CD14-positive monocyte (primary cell): ENCODE results near the gene GUCA1A. TPM values are rescaled to one million over a fixed set of nuclear protein-coding genes. Genes with fewer than 3 reads are reported as not detected.
A peak's percentile ranks its signal among the peaks of the same experiment; 100 is the strongest.

Experiments
- DNase-seq, 3 donors: peaks; one replicate each; pipeline ENCODE4 v3.0.0-alpha.2; 2011 to 2022
- H2AFZ ChIP-seq: 2 replicates; pipeline ENCODE4 v1.6.0; 2012; ENCODE audit warnings: mild to moderate bottlenecking, low read depth, low read length, inconsistent platforms; ENCODE audit not compliant: insufficient read depth, poor library complexity, severe bottlenecking
- H3K27ac ChIP-seq, 2 donors: 1 replicate in 1 of 2; 2 replicates in 1 of 2; pipeline ENCODE4 v1.5.1; 2012 to 2013; ENCODE audit warnings: low read length in 2 of 2, control low read depth in 1 of 2, inconsistent platforms in 1 of 2, low read depth in 1 of 2, mild to moderate bottlenecking in 1 of 2
- H3K27me3 ChIP-seq, 2 donors: one replicate each; pipeline versions ENCODE4 v1.6.0 to v1.6.1; 2011 to 2013; ENCODE audit warnings: low read length in 2 of 2; ENCODE audit not compliant: control insufficient read depth in 2 of 2, insufficient read depth in 2 of 2
- H3K36me3 ChIP-seq, 2 donors: replicated peaks in 1 of 2; 1 replicate in 1 of 2; 2 replicates in 1 of 2; pipeline versions ENCODE4 v1.5.1 to v1.6.1; 2012 to 2013; ENCODE audit warnings: low read length in 2 of 2, control low read depth in 1 of 2, inconsistent platforms in 1 of 2, mild to moderate bottlenecking in 1 of 2; ENCODE audit not compliant: insufficient read depth in 2 of 2, control insufficient read depth in 1 of 2
- H3K4me1 ChIP-seq, 2 donors: 1 replicate in 1 of 2; 2 replicates in 1 of 2; pipeline versions ENCODE4 v1.5.1 to v1.6.1; 2012 to 2013; ENCODE audit warnings: low read length in 2 of 2, control low read depth in 1 of 2, inconsistent platforms in 1 of 2, mild to moderate bottlenecking in 1 of 2, moderate library complexity in 1 of 2; ENCODE audit not compliant: insufficient read depth in 2 of 2, control insufficient read depth in 1 of 2
- H3K4me2 ChIP-seq: replicated peaks from 2 replicates; pipeline ENCODE3; 2012; ENCODE audit warnings: low read length, moderate library complexity, mild to moderate bottlenecking; ENCODE audit not compliant: poor library complexity, severe bottlenecking; ENCODE audit errors: extremely low read depth
- H3K4me3 ChIP-seq, 3 experiments: fragments of 200-600 bp in 1 of 3; sonication (generic) in 1 of 3; replicated peaks in 1 of 3; 1 replicate in 2 of 3; 2 replicates in 1 of 3; pipeline ENCODE4 v1.5.1; 2011 to 2013; ENCODE audit warnings: low read length in 3 of 3, mild to moderate bottlenecking in 3 of 3, control low read depth in 2 of 3, low read depth in 2 of 3, inconsistent platforms in 1 of 3, moderate library complexity in 1 of 3
- H3K79me2 ChIP-seq: 2 replicates; pipeline ENCODE4 v1.6.0; 2012; ENCODE audit warnings: mild to moderate bottlenecking, control low read depth, inconsistent platforms, low read length, moderate library complexity; ENCODE audit not compliant: insufficient read depth
- H3K9ac ChIP-seq: 2 replicates; pipeline ENCODE4 v1.6.0; 2017; ENCODE audit warnings: low read length, mild to moderate bottlenecking; ENCODE audit not compliant: insufficient read depth, poor library complexity, severe bottlenecking
- H3K9me3 ChIP-seq, 2 donors: replicated peaks in 1 of 2; 1 replicate in 1 of 2; 2 replicates in 1 of 2; pipeline versions ENCODE4 v1.5.1 to v1.6.1; 2012 to 2013; ENCODE audit warnings: low read length in 2 of 2, control low read depth in 1 of 2; ENCODE audit not compliant: control insufficient read depth in 1 of 2, insufficient read depth in 1 of 2
- H4K20me1 ChIP-seq: 2 replicates; pipeline ENCODE4 v1.6.0; 2012; ENCODE audit warnings: mild to moderate bottlenecking, low read length, control low read depth, moderate library complexity; ENCODE audit not compliant: insufficient read depth
- H3K27ac Mint-ChIP-seq, 7 donors: one replicate each; pipeline ENCODE4 v1.8.0; 2020; ENCODE audit warnings: mild to moderate bottlenecking in 7 of 7, mixed read lengths in 7 of 7, moderate library complexity in 6 of 7, inconsistent platforms in 2 of 7
- H3K27me3 Mint-ChIP-seq, 3 donors: one replicate each; pipeline ENCODE4 v1.8.0; 2021 to 2022; ENCODE audit warnings: low read depth in 3 of 3, mild to moderate bottlenecking in 3 of 3, mixed read lengths in 3 of 3, moderate library complexity in 3 of 3, inconsistent platforms in 1 of 3
- H3K36me3 Mint-ChIP-seq, 2 donors: one replicate each; pipeline ENCODE4 v1.8.0; 2020; ENCODE audit warnings: mixed read lengths in 2 of 2, inconsistent platforms in 1 of 2, mild to moderate bottlenecking in 1 of 2
- H3K4me1 Mint-ChIP-seq: one replicate; pipeline ENCODE4 v1.8.0; 2020; ENCODE audit warnings: mild to moderate bottlenecking, mixed read lengths
- H3K4me3 Mint-ChIP-seq, 2 donors: one replicate each; pipeline ENCODE4 v1.8.0; 2020; ENCODE audit warnings: mild to moderate bottlenecking in 2 of 2, mixed read lengths in 2 of 2, moderate library complexity in 1 of 2
- H3K9me3 Mint-ChIP-seq, 7 donors: one replicate each; pipeline ENCODE4 v1.8.0; 2020 to 2022; ENCODE audit warnings: mixed read lengths in 7 of 7, mild to moderate bottlenecking in 6 of 7, moderate library complexity in 6 of 7, inconsistent platforms in 2 of 7
- WGBS: methylation state at CpG from one replicate; pipeline ENCODE4 v1.1.5; 2013; ENCODE audit warnings: missing lambda C conversion rate; ENCODE audit not compliant: insufficient coverage; 5-methylcytosine and 5-hydroxymethylcytosine counted together
- intact Hi-C, 2 donors: fragments of 100-400 bp; cut with micrococcal nuclease; formaldehyde crosslinking; loops; one replicate each; pipeline versions ENCODE4 v1.15.0 to v1.15.1; 2023
- polyA plus RNA-seq, 3 donors: library from polyadenylated mRNA; depleted of rRNA in 1 of 3; unstranded in 2 of 3; stranded (reverse) in 1 of 3; fragments of 300-500 nt in 2 of 3; fragments of >200 nt in 1 of 3; fragmentation: Illumina TruSeq in 2 of 3; gene quantifications; 1 replicate in 2 of 3; 2 replicates in 1 of 3; pipeline ENCODE4 v1.2.3, GENCODE V29; 2012 to 2021
- TF ChIP-seq, protein P1 (sequence below): fragments of 200-600 bp; IDR thresholded peaks from one replicate; pipeline ENCODE4 v1.8.0; 2022; ENCODE audit warnings: antibody characterized with exemption, mild to moderate bottlenecking

Gene GUCA1A
- polyA plus RNA-seq, 3 donors: not detected

DNA sequence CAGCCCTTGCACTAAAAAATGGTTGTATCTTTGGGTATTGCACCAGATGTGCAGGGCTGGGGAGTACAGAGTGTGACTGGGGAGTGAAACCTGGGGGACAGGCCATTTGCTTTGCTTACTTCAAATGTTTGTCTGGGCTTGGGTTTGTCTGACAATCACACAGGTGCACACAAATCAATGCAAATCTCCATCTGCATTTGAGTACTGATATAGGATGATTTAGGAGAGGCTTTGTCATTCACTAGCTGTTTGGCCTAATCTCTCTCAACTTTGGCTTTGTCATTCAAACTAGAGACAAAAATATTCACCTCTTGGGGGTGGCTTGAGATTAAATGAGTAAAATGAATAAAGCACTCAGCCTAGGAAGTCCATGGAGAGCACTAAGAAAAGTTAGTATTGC lies 3.8 kb downstream of the GUCA1A start:
- Histone ChIP-seq H3K27ac (no peak overlapping the region), H3K79me2 (no peaks in the 10 kb centered on the region), H4K20me1 (no peaks in the 10 kb centered on the region), H3K9ac (no peak overlapping the region), H2AFZ (no peak overlapping the region), H3K4me3 (no peak overlapping the region), H3K9me3 (no peaks in the 10 kb centered on the region), H3K36me3 (no peaks in the 10 kb centered on the region), H3K4me1 (peaks cover 0 to 3% of the 10 kb centered on the region in 2 donors), H3K27me3 (no peaks in the 10 kb centered on the region), H3K4me2 (no peak overlapping the region)
- intact Hi-C loops: no loop called here
- Mint-ChIP-seq H3K27me3 (peaks cover 4 to 9% (median 5%) of the 10 kb centered on the region in 3 donors), H3K9me3 (no peaks in the 10 kb centered on the region), H3K27ac (no peak overlapping the region), H3K4me1 (peaks cover 8% of the 10 kb centered on the region), H3K4me3 (no peak overlapping the region), H3K36me3 (no peaks in the 10 kb centered on the region)
- DNase-seq: no peak
- TF ChIP-seq, protein P1, sequence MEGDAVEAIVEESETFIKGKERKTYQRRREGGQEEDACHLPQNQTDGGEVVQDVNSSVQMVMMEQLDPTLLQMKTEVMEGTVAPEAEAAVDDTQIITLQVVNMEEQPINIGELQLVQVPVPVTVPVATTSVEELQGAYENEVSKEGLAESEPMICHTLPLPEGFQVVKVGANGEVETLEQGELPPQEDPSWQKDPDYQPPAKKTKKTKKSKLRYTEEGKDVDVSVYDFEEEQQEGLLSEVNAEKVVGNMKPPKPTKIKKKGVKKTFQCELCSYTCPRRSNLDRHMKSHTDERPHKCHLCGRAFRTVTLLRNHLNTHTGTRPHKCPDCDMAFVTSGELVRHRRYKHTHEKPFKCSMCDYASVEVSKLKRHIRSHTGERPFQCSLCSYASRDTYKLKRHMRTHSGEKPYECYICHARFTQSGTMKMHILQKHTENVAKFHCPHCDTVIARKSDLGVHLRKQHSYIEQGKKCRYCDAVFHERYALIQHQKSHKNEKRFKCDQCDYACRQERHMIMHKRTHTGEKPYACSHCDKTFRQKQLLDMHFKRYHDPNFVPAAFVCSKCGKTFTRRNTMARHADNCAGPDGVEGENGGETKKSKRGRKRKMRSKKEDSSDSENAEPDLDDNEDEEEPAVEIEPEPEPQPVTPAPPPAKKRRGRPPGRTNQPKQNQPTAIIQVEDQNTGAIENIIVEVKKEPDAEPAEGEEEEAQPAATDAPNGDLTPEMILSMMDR: no peak

DNA sequence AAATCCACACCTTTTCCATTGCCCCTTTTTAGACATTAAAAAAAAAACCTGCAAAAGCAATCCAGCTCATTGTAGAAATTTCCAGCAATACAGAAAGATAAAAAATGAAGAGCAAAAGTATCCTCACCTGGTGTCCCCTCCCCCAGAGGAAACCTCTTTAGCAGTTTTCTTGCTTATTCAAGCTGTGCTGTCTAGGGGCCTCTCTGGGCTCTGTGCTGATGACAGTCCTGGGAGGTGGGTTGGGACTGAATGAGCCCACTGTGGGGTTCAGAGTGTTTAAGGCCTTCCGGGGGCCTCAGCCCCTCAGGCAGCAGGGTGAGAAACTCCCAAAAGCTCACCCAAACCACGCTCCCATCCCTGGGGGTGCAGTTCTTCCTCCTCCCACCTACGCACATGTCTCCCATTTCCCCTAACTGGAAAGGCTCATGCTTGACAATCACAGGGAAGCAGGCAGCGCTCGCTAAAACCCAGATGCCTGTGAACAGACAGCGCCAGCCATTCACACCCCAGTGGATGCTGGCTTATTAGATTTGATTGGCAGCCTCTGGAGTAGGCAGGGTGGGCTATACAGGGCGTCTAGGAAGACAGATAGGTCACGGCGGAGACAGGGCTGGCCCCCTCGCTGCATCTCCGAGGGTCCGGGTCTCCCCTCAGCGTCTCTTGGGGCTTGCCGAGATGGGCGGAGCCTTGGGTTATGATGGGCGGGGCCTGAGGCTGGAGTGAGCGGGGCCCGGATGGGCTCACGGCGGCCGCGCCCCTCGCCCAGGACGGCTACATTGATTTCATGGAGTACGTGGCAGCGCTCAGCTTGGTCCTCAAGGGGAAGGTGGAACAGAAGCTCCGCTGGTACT lies 4.6 kb downstream of the GUCA1A start:
- no peaks in the 10 kb centered on the region for H3K27me3 ChIP-seq
- peak overlapping the region; percentile 28 for H3K4me2 ChIP-seq
- no peaks in the 10 kb centered on the region for H4K20me1 ChIP-seq
- Mint-ChIP-seq H3K36me3 (no peaks in the 10 kb centered on the region), H3K27ac (no peak overlapping the region), H3K4me1 (peaks cover 8% of the 10 kb centered on the region), H3K9me3 (no peaks in the 10 kb centered on the region), H3K4me3 (peak overlapping the region in 1 of 2 donors; percentile 12), H3K27me3 (peaks cover 3 to 9% (median 5%) of the 10 kb centered on the region in 3 donors)
- H3K9ac ChIP-seq: no peak overlapping the region
- H3K4me3 ChIP-seq: no peak overlapping the region
- no peaks in the 10 kb centered on the region for H3K36me3 ChIP-seq
- 21% methylated on average over 24 of the region's 27 CpGs for WGBS
- DNase-seq: no peak
- H2AFZ ChIP-seq: peak overlapping the region; percentile 54
- no peaks in the 10 kb centered on the region for H3K9me3 ChIP-seq
- H3K4me1 ChIP-seq: peaks cover 0 to 3% of the 10 kb centered on the region in 2 donors
- TF ChIP-seq, protein P1: no peak
- no peak overlapping the region for H3K27ac ChIP-seq
- intact Hi-C loops: no loop called here
- H3K79me2 ChIP-seq: no peaks in the 10 kb centered on the region
